ENCODE results near the gene WRNIP1. TPM values are rescaled to one million over a fixed set of nuclear protein-coding genes. Genes with fewer than 3 reads are reported as not detected.

WRNIP1 gene
- total RNA-seq, 1 donor from 2014 or later = 50.1 TPM

DNA sequence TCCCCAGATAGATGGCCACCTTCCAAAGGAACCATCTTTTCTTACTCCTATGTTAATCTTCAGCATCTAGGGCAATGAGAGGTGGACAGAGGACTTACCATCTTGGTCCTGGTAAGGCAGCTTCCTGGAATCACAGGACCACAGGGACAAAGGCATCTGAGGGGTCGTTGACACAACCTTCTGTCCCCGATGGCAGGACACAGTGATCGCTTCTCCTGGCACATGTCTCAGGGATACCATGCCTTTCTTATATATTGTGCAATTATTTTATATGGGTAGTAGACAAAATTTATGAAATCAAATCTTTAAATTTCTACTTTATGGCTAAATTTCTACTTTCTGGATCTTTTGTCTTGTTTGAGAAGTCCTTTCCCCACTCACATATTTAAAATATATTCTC, 56.4 kb downstream of the WRNIP1 start:
- peaks cover 26% of the 10 kb centered on the region for H3K4me1 ChIP-seq
- H3K4me3 ChIP-seq = no peak overlapping the region
- H3K27ac ChIP-seq = no peak overlapping the region
- TF ChIP-seq POLR2AphosphoS5 (IDR thresholded peaks at IDR 0.05; ENCODE audit: insufficient read depth in 1 of 2, low read depth in 1 of 2) (no peak), POLR2A (IDR thresholded peaks at IDR 0.05) (no peak)
- TF ChIP-seq, protein P1, sequence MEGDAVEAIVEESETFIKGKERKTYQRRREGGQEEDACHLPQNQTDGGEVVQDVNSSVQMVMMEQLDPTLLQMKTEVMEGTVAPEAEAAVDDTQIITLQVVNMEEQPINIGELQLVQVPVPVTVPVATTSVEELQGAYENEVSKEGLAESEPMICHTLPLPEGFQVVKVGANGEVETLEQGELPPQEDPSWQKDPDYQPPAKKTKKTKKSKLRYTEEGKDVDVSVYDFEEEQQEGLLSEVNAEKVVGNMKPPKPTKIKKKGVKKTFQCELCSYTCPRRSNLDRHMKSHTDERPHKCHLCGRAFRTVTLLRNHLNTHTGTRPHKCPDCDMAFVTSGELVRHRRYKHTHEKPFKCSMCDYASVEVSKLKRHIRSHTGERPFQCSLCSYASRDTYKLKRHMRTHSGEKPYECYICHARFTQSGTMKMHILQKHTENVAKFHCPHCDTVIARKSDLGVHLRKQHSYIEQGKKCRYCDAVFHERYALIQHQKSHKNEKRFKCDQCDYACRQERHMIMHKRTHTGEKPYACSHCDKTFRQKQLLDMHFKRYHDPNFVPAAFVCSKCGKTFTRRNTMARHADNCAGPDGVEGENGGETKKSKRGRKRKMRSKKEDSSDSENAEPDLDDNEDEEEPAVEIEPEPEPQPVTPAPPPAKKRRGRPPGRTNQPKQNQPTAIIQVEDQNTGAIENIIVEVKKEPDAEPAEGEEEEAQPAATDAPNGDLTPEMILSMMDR (IDR thresholded peaks at IDR 0.05) = no peak
- no peaks in the 10 kb centered on the region for H3K36me3 ChIP-seq
- no peaks in the 10 kb centered on the region for H3K27me3 ChIP-seq
- H3K9me3 ChIP-seq = no peaks in the 10 kb centered on the region
- no peak for DNase-seq (ENCODE audit: extremely low spot score in 2 of 2)
- intact Hi-C loops (cut with DNase I) = no loop called here

DNA sequence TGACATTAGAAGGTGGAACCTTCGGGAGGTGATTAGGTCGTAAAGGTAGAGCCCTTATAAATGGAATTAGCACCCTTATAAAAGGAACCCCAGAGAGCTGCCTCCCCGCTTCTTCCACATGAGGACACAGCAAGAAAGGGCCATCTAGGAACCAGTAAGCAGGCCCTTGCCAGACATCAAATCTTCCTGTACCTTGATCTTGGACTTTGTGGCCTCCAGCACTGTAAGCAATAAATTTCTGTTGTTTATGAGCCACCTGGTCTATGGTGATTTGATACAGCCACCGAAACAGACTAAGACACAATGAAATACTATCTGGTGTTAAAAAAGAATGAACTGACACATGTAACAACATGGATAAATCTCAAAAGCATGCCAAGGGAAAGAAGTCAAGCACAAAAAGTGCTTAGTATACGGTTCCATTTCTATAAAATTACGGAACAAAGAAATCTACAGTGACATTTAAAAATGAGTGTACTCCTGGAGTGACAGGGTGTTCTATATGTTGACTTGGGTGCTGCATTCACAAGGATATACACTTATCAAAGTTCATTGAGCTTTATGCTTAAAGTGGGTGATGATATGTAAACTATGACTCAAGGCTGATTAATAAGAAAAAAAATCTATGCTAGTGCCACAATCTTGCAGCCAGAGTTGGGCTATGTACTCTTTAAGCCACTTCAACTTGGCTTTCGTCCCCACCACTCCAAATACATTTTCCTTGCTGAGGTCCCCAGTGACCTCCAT, 58.1 kb downstream of the WRNIP1 start:
- H3K9me3 ChIP-seq = no peaks in the 10 kb centered on the region
- no peaks in the 10 kb centered on the region for H3K36me3 ChIP-seq
- TF ChIP-seq, protein P1 (IDR thresholded peaks at IDR 0.05) = no peak
- TF ChIP-seq POLR2A (IDR thresholded peaks at IDR 0.05) = no peak
- TF ChIP-seq POLR2AphosphoS5 (IDR thresholded peaks at IDR 0.05; ENCODE audit: insufficient read depth in 1 of 2, low read depth in 1 of 2) = no peak
- no peaks in the 10 kb centered on the region for H3K27me3 ChIP-seq
- peaks cover 20% of the 10 kb centered on the region for H3K4me1 ChIP-seq
- intact Hi-C loops (cut with DNase I) = no loop called here
- no peak overlapping the region for H3K27ac ChIP-seq
- H3K4me3 ChIP-seq = no peak overlapping the region
- DNase-seq (ENCODE audit: extremely low spot score in 2 of 2) = no peak

DNA sequence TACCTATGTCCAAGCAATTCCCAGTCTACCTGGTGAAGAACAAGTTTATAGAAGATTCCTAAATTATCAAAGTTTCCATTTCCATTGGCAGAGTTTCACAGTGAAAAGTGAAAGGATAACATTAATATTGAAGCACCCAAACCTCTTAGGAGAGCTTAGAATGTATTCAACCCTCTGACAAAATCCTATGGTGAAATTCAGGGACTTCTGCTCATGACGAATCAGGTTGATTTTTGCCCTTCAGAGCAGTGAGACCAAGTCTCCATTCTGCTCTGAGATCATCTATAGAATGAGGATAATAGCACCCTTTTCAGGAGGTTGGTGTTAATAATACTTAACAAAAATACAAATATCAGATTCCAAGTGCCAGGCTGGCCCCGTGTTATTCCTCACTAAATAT, 60.9 kb downstream of the WRNIP1 start:
- intact Hi-C loops (cut with DNase I) = no loop called here
- Histone ChIP-seq H3K27ac (no peak overlapping the region), H3K4me1 (no peaks in the 10 kb centered on the region)

DNA sequence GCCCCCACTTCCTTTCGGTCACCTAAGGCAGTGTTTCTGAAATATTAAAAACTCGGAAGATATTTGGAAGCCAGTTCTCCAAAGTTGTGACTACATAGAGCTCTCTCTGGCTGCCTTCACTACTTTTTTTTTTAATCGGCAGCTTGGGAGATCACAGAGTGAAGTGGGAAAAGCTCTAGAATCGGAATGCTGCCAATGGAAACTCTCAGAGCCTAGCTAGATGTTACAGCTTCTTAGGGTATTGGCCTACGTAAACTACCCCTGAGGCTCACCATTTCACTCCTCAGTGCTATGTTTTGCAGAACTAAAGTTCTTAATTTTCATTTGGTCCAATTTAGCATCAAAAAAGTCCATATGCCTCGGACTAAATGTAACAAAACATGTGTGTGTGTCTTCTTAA, 61.9 kb downstream of the WRNIP1 start:
- TF ChIP-seq POLR2A (IDR thresholded peaks at IDR 0.05) = no peak
- TF ChIP-seq, protein P1 (IDR thresholded peaks at IDR 0.05) = no peak
- no peak for TF ChIP-seq POLR2AphosphoS5 (IDR thresholded peaks at IDR 0.05; ENCODE audit: insufficient read depth in 1 of 2, low read depth in 1 of 2)
- Histone ChIP-seq H3K36me3 (peaks cover 0 to 3% of the 10 kb centered on the region in 2 donors), H3K4me1 (no peaks in the 10 kb centered on the region), H3K4me3 (no peak overlapping the region), H3K27me3 (no peaks in the 10 kb centered on the region), H3K9me3 (no peaks in the 10 kb centered on the region), H3K27ac (no peak overlapping the region)
- no peak for DNase-seq (ENCODE audit: extremely low spot score in 2 of 2)
- intact Hi-C loops (cut with DNase I) = no loop called here

More for the DNA sequence above, 60.9 kb downstream of the WRNIP1 start:
- H3K4me3 ChIP-seq = no peak overlapping the region
- TF ChIP-seq POLR2AphosphoS5 (IDR thresholded peaks at IDR 0.05; ENCODE audit: insufficient read depth in 1 of 2, low read depth in 1 of 2) (no peak), POLR2A (IDR thresholded peaks at IDR 0.05) (no peak)
- TF ChIP-seq, protein P1 (IDR thresholded peaks at IDR 0.05) = no peak
- DNase-seq (ENCODE audit: extremely low spot score in 2 of 2) = no peak
- no peaks in the 10 kb centered on the region for H3K36me3 ChIP-seq
- H3K9me3 ChIP-seq = no peaks in the 10 kb centered on the region
- no peaks in the 10 kb centered on the region for H3K27me3 ChIP-seq

DNA sequence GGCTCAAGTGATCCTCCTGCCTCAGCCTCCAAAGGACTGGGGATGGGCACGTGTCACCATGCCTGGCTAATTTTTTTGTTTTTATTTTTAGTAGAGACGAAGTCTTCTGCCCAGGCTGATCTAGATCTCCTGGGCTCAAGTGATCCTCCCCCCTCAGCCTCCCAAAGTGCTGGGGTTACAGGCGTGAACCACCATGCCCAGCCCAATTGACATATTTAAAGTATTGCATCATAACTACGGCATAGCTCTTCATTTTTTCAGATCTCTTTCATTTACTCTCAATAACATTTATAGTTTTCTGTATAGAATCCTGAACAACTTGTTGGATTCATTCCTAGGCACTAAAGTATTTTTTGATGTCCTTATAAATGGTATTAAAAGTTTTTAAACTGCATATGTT, 63.4 kb downstream of the WRNIP1 start:
- Histone ChIP-seq H3K4me3 (no peak overlapping the region), H3K9me3 (no peaks in the 10 kb centered on the region), H3K36me3 (peaks cover 0 to 10% of the 10 kb centered on the region in 2 donors), H3K27me3 (no peaks in the 10 kb centered on the region), H3K4me1 (no peaks in the 10 kb centered on the region), H3K27ac (no peak overlapping the region)
- intact Hi-C loops (cut with DNase I) = no loop called here
- TF ChIP-seq POLR2A (IDR thresholded peaks at IDR 0.05) (no peak), POLR2AphosphoS5 (IDR thresholded peaks at IDR 0.05; ENCODE audit: insufficient read depth in 1 of 2, low read depth in 1 of 2) (no peak)
- TF ChIP-seq, protein P1 (IDR thresholded peaks at IDR 0.05) = no peak
- DNase-seq (ENCODE audit: extremely low spot score in 2 of 2) = no peak
